CD4-positive, alpha-beta T cell treated with Interleukin-6 at 100 ng/mL for 8 hours (primary cell): Measurements from ENCODE around the gene ZSWIM6.

Experiments
- DNase-seq: peaks from one replicate; pipeline ENCODE4 v3.0.0-alpha.2; 2020; ENCODE audit warnings: mixed read lengths, low spot score

Gene ZSWIM6

DNA sequence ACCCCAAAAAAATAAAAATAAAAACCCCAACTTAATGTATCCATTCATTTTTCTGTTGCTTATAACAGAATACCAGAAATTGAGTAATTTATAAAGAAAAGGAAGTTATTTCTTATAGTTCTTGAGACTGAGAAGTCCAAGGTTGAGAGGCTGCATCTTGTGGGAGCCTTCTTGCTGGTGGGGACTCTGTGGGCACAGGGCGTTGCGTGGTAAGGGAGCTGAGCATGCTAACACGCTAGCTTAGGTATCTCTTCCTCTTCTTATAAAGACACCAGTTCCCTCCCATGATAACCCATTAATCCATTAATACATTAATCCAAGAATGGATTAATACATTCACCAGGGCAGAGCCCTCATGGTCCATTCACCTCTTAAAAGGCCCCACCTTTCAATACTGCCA lies 150.9 kb downstream of the ZSWIM6 start:
- DNase-seq: no peak

DNA sequence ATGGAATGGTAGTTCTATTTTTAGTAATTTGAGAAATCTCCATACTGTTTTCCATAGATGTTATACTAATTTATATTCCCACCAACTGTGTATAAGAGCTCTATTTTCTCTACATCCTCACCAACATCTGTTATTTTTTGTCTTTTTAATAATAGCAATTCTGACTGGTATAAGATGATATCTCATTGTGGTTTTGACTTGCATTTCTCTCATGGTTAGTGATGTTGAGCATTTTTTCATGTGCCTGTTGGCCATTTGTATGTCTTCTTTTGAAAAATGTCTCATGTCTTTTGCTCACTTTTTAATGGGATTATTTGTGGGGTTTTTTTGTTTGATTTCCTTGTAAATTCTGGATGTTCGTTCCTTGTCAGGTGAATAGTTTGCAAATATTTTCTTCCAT lies 154.4 kb downstream of the ZSWIM6 start:
- no peak for DNase-seq

GRCh38 chr5:61489574-61489973 lies 157.5 kb downstream of the ZSWIM6 start:
- DNase-seq: no peak

GRCh38 chr5:61491861-61492260 lies 159.8 kb downstream of the ZSWIM6 start:
- no peak for DNase-seq

DNA sequence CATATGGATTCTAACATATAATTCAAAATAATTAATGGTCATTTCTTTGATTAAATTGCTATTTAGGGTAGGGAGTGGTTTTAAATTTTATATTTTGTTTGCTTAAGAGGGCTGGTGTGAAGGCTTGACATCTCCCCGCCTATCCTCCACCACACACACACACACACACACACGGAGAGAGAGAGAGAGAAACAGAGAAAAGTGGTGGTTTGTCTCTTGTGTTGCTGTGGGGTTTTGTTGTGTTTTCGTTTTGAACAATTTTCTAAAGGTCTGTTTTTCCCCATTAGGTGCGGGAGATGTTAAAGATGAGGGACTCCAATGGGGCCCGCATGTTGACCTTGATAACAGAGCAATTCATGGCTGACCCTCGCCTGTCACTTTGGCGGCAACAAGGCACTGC lies 161.9 kb downstream of the ZSWIM6 start:
- no peak for DNase-seq

- no peak for DNase-seq
Observed at GRCh38 chr5:61496446-61496845, 164.4 kb downstream of the ZSWIM6 start.

- DNase-seq: no peak
Observed at GRCh38 chr5:61496860-61497259, 164.8 kb downstream of the ZSWIM6 start.

DNA sequence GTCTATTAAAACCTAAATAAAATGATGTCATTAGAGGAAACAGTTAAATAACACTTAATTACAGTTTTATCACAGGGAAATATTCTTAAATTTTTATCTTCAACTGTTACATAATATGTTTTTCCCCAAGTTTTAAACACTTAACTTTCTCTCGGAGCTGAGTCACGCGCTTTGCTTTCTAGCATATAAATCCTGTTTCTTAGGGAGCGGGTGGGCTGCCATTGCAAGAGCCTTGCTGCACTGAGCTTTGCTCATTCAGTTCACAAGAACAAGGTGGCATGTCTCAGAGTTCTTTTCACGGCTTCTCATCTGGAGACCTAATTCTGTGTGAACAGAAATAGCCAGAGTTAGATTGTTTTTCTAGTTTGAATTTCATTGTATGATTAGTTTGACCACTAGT lies 166.1 kb downstream of the ZSWIM6 start:
- no peak for DNase-seq

GRCh38 chr5:61501971-61502370 lies 169.9 kb downstream of the ZSWIM6 start:
- DNase-seq: no peak

GRCh38 chr5:61504143-61504770 lies 172.2 kb downstream of the ZSWIM6 start:
- DNase-seq: no peak

DNA sequence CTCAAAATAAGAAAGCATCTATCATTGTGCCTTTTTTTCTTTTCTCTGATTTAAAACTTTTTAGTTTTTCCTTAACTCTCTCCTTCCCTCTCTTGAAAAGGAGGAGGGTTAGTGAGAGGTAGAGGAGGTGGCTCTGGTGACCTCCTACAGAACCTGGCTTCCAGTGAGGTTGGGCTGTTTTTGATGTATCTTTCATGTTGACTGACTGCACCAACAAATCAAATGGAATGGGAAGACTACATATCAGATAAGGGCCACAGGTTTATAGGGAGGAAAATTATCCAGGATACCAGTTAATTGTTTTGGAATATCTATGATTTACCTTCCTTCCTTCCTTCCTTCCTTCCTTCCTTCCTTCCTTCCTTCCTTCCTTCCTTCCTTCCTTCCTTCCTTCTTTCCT lies 173.2 kb downstream of the ZSWIM6 start:
- no peak for DNase-seq

DNA sequence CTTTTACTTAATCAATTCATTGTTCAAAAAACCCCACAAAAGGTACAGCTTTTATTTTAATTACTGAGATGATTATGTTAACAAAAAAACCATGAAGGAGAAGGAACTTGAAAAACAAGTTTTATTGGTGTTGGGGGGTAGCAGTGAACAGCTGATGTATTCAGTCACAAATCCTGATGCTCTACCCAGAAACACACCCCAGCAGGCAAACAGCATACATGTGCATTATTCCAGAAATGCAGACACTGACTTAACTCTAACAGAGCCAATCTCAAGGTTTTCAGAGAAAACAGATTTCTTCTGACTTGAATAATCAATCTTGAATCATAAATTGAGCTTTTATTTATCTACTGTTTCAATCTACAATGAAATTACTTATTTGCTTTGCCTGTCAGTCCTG lies 175.2 kb downstream of the ZSWIM6 start:
- no peak for DNase-seq

- no peak for DNase-seq
Observed at GRCh38 chr5:61516946-61517345, 184.9 kb downstream of the ZSWIM6 start.

GRCh38 chr5:61519728-61520277 lies 187.7 kb downstream of the ZSWIM6 start:
- no peak for DNase-seq

DNA sequence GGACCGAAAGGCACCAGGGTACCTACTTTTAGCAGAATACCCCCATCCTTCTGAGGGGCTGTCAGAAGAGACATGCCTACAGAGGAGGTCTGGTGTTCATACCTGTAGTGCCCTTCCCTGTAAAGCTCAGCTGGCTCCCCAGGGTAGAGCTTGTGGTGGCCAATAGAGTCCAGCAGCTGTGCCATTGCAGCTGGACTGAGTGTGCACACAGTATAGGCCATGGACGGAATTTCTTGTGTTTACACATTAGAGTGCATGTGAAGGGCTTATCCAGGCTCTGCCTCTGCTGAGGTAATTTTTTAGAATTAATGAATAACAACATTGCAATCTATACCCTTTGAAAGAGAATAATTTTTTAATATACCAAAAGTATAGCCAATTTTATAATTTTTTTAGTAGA lies 191.0 kb downstream of the ZSWIM6 start:
- no peak for DNase-seq

- DNase-seq: no peak
Observed at GRCh38 chr5:61523997-61524396, 191.9 kb downstream of the ZSWIM6 start.

DNA sequence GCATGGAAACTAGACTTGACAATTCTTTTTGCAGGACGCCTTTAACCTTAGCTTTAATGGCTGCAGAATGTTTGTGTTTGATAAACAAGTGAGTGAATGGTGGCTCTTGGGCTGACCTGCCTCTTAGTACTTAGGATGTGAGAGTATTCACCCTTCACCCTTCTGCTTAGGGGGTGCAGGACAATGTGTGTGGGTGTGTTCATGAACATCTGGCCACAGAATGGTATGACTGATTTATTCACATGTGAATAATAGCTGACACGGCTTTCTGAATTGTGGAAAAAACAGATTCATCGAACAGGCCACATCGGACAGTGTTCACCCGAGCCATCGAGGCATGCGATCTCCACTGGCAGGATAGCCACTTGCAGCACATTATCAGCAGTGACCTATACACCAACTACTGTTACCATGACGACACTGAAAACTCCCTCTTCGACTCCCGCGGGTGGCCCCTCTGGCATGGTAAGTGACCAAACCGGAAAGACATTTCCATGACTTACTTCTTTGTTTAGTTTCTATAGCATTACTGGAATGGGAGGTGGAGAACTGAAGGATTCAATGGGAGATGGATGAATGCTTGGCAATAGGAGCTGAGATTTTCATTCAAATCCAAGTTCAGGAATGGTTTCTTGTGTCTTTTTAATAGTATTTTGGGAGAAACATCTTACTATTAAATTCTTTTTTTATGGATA lies 193.6 kb downstream of the ZSWIM6 start:
- DNase-seq: no peak

- DNase-seq: no peak
Observed at GRCh38 chr5:61526207-61526519, 194.1 kb downstream of the ZSWIM6 start.

GRCh38 chr5:61532983-61533382 lies 200.9 kb downstream of the ZSWIM6 start:
- no peak for DNase-seq

DNA sequence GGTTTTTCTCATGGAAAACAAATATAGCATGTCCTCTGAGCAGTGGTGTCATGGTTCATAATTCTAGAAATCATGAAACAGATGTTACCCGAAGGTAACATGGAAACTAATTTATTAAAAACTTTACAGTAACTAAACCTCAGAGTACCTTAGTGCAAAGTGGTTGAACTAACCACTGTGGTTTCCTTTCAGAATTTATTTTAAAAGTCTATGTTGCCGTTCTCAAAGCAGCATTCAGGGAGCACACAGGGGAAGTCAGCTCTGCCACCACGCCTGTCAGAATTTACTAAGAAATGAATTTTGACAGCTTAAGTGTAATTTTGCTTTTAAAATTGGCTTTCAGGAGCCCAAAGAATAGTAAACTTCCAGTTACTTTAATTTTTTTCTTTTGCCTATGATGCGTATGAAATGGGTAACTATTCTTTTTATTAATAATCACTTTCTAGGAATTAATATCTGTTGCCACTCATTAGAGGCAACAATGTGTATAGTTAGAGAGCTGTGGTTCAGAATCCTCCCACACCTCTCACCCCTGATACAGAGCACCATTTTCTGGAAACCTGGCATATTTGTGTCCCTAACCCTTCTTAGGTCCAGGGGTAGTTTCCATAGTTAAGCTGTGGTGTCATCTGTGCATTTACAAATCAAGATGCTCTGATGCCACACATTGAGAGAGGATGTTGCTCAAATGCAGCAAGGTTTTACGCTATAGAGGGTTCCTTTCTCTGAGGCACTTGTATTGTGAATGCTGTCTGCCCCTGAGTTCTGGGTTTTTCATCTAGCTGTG lies 202.6 kb downstream of the ZSWIM6 start:
- no peak for DNase-seq

- no peak for DNase-seq
Observed at GRCh38 chr5:61535828-61536227, 203.8 kb downstream of the ZSWIM6 start.

GRCh38 chr5:61536922-61537321 lies 204.9 kb downstream of the ZSWIM6 start:
- no peak for DNase-seq
